NCI-H1436 treated with DMSO at 0.1 percent for 48 hours (cell line): ENCODE results near the gene PRRC1.
"Not testable (repeated sequence)": the region's sequence is repeated elsewhere in the genome, so short reads cannot be mapped to it uniquely, and the experiment has no call there.

Experiments
- DNase-seq: peaks from one replicate; lab custom pipeline; 2025; lab: John Stamatoyannopoulos, UW

The PRRC1 gene

GRCh38 chr5:127517480-127518318 is at the start of gene PRRC1:
Gene PRRC1, plus strand, starts transcription at chr5:127517640. Its CDS starts 5,840 bp downstream, at chr5:127523480.
- peak; percentile 31 for DNase-seq

DNA sequence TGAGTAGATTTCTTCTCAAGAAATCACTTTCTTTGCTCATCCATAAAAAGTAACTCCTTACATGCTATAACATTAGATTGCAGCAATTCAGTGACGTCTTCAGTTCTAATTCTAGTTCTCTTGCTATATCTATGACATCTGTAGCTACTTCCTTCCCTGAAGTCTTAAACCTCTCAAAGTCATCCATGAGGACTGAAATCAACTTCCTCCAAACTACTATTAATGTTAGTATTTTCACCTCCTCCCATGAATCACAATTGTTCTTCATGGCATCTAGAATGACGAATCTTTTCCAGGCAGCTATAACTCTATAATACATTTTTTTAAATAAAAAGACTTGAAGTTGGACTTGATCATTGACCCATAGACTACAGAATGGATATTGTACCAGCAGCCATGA is 46.2 kb upstream of the PRRC1 start:
- DNase-seq, result no peak

- DNase-seq, result no peak
These were observed 44.7 kb upstream of the PRRC1 start for GRCh38 chr5:127472700-127473099.

DNA sequence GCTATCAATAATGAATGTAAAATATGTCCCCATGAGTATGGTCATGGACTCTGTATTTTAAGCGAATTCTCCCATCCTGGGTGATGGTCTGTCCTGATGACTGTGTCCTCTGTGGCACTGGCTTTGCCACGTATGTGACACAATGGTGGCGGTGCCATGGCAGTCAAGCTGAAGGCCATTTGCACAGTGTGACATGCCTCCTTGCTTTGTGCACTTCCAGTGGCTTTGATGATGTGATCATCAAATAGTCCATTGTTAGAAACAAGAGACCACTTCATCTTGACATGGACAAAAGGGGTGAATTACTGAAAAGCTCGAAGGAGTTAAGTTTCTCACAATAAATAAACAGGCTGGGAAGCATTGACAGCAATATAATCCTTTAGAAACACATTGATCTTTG is 31.0 kb upstream of the PRRC1 start:
- no peak for DNase-seq

DNA sequence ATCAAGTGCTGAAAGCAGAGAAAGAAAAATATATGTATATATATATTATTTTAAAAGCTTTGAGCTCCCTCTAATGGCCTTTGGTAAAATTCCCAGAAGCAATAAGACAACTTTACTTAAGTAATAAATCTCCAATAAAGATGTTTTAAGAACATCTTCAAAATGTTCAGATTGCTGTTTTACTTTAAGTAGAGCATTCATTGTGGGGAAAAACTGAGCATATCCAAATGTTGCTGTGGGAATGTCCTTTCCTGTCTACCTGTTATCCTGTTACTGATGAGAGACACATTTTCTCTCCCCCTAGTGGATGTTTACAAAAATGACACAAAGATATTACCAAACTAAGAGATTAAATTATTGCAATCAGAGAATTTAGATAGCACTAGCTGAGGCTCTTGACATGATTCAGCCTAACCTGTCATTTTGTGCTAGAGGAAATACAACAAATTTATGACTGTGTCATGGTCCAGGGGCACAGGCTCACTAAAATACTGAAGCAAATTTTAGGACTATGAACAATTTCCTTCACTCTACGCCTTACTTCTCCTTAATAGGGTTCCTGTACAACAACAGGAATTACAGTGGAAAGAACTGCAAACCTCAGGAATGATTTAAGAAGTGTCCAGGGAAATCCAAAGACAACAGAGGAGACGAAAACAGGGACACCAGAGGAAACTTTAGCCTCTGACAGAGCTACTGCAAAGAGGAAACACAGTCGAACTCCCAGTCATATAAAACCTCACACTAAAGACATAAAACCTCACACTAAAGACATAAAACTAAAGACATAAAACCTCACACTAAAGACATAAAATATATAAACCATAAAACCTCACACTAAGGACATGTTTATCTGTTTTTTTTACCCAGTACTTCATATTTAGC is 24.3 kb upstream of the PRRC1 start:
- DNase-seq, result peak; percentile 13

- no peak for DNase-seq
These were observed 18.9 kb upstream of the PRRC1 start for GRCh38 chr5:127498548-127498947.

DNA sequence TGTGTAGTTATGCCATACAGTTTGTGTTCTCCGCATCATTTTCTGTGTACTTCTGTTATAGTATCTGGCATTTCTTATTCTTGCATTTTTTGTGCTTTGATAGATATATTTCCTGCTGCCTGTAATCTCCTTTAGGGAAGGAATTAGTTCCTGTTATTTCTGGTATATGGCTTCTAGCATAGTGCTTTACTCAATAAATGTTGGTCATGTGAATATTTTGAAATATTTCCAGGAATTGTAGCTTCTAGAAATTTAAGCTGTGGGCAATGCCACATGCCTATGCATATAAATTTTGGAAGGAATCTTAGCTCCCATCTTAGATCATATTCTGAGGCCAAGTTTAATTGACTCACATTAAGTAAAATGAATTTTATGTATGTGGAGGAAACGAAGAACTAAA is 11.5 kb upstream of the PRRC1 start:
- DNase-seq, result no peak

DNA sequence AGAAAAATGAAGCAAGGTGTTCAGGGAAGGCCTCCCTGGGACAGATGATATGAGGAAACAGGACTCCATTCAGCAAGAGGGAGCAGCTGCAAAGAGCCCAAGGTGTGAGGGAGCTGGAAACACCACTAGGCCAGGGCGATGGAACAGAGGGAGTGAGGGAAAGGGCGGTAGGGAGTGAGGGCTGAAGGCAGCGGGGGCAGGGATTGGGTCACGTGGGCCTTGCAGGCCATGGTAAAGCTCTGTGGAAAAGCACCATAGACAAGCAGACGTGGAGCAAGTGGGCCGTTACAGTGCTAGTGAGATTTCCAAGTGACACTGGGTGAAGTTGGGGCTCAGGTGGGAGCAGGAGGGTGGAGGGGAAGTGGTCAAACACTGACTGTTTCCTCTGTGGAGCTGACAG is 10.8 kb upstream of the PRRC1 start:
- DNase-seq, result no peak

GRCh38 chr5:127508644-127509373 is 8.6 kb upstream of the PRRC1 start:
- DNase-seq, result no peak

- no peak for DNase-seq
These were observed 4.0 kb upstream of the PRRC1 start for GRCh38 chr5:127513408-127513970.

GRCh38 chr5:127514816-127515215 is 2.6 kb upstream of the PRRC1 start:
- DNase-seq, result no peak

- DNase-seq, result no peak
These were observed 1.6 kb upstream of the PRRC1 start for GRCh38 chr5:127515693-127516440.

DNA sequence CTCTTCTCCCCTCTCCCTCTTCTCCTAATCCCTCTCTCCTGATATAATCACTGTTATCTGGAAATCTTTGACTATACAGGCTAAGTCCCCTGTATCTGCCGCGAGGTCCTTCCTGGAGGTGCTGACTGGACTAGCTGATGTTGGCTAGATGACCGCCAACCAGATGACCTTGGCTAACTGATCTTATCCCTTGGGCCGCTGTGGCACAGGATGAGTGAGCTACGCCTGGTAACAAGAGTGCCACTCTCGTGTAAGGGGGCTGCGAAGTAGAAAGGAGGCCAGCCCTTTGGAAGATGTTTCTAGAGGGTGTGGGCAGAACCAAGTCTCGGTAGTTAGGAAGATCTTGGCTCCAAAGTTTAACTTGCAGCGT is 345 bp upstream of the PRRC1 start:
- no peak for DNase-seq

GRCh38 chr5:127518319-127518621 is 830 bp downstream of the PRRC1 start:
- DNase-seq, result no peak

DNA sequence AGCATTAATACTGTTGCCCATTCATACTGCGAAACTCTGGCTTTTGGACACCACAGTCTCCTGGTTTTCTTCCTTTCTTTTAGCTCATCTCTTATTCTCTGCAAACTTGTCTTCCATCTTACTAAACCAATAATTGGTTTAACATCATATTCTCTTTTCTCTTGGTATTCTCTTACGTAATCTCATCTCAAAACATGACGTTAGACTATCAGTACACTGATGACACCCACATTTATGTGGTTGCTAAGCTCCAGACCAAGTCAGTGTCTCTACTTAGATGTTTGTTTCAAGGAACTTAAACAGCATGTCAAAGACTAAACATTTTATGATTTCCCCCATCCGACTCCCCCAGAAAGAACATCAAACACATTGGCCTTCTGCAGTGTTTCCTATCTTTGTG is 2.1 kb downstream of the PRRC1 start:
- no peak for DNase-seq

GRCh38 chr5:127521138-127521770 is 3.8 kb downstream of the PRRC1 start:
- no peak for DNase-seq

DNA sequence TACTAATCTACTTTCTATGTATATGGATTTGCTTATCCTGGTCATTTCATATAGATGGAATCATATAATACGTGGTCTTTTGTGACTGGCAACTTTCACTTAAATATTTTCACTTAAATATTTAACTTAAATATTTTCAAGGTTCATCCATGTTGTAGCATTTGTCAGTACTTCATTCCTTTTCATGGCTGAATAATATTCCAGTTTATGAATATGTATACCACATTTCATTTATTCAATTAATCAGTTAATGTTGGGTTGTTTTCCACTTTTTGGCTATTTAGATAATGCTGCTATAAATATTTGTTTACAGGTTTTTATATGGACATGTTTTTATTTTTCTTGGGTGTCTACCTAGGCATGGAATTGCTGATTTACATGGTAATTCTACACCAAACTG is 7.7 kb downstream of the PRRC1 start:
- DNase-seq, result no peak

GRCh38 chr5:127529904-127530682 is 12.7 kb downstream of the PRRC1 start:
- DNase-seq, result no peak

DNA sequence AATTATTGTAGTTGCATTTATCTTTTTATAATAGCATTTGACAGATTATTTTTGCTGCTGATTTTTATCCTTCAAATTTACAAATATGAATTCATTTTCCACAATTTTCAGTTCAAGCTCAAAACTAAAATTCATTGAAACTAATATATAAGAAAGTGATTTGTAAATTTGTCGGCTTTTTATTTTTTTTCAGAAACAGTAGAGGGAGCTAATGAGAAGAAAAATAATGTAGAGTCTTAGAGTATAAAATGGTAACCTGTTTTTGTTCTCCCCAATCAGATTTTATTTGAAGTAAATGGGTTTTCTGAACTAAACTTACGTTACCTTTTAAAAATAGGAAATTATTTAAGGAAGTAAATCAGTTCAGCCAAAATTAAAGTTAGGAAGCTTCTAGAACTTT is 19.2 kb downstream of the PRRC1 start:
- DNase-seq, result no peak

GRCh38 chr5:127540553-127540952 is 23.1 kb downstream of the PRRC1 start:
- not testable (repeated sequence) for DNase-seq
